Thoracic aorta (tissue), 2 donors: ENCODE measurements around the gene ARFGAP1. TPM values are rescaled to one million over a fixed set of nuclear protein-coding genes. Genes with fewer than 3 reads are reported as not detected.
A peak's percentile ranks its signal among the peaks of the same experiment; 100 is the strongest.

ENCODE experiments used
- ATAC-seq: fragments of 150-250 bp; one replicate; pipeline ENCODE4 v1.8.0; 2017; ENCODE audit warnings: low read depth; ENCODE audit not compliant: insufficient number of reproducible peaks, low FRiP score
- DNase-seq: peaks from one replicate; pipeline ENCODE4 v3.0.0-alpha.2; 2020; ENCODE audit warnings: low spot score
- H3K27ac ChIP-seq, 2 donors: fragments of 200-600 bp; sonication (generic); 1 replicate in 1 of 2; 2 replicates in 1 of 2; pipeline ENCODE4 v1.5.1; 2016; ENCODE audit warnings: mild to moderate bottlenecking in 2 of 2, moderate library complexity in 2 of 2
- H3K27me3 ChIP-seq: fragments of 200-600 bp; sonication (generic); replicated peaks from 2 replicates; pipeline ENCODE4 v1.6.0; 2016; ENCODE audit warnings: mild to moderate bottlenecking; ENCODE audit not compliant: insufficient read depth
- H3K36me3 ChIP-seq: fragments of 200-600 bp; sonication (generic); one replicate; pipeline ENCODE4 v1.5.1; 2016
- H3K4me1 ChIP-seq, 2 donors: fragments of 200-600 bp; sonication (generic); 1 replicate in 1 of 2; 2 replicates in 1 of 2; pipeline versions ENCODE4 v1.5.1 to v1.6.0; 2016; ENCODE audit warnings: low read depth in 2 of 2, mild to moderate bottlenecking in 1 of 2; ENCODE audit not compliant: control insufficient read depth in 1 of 2
- H3K4me3 ChIP-seq: fragments of 200-600 bp; sonication (generic); 2 replicates; pipeline ENCODE4 v1.5.1; 2016; ENCODE audit warnings: mild to moderate bottlenecking
- H3K9me3 ChIP-seq: fragments of 200-600 bp; sonication (generic); 2 replicates; pipeline ENCODE4 v1.5.1; 2016
- CTCF ChIP-seq: fragments of 200-600 bp; sonication (generic); IDR thresholded peaks from one replicate; pipeline ENCODE4 v1.5.1; 2019; ENCODE audit warnings: antibody characterized with exemption
- total RNA-seq, 2 donors: library from RNA; depleted of rRNA; stranded (reverse); fragments of >200 nt; gene quantifications; one replicate each; pipeline versions ENCODE4 v1.1.0 to v1.2.3, GENCODE V29; 2016

Gene ARFGAP1
- 100 to 1,000 TPM; 110 to 119 TPM for total RNA-seq

- H3K27ac ChIP-seq, result peak within 1 kb of the TSS in 1 of 2 donors; percentile 43
- TF ChIP-seq CTCF, result no peak
These were observed at the start of gene ARFGAP1 for GRCh38 chr20:63272105-63273058. ARFGAP1 (plus strand) TSS chr20:63272813; CDS start chr20:63275581, 2,768 bp downstream.

GRCh38 chr20:63223121-63223825, 49.3 kb upstream of the ARFGAP1 start:
- Histone ChIP-seq H3K27me3 (no peaks in the 10 kb centered on the region), H3K4me1 (peaks cover 0 to 9% of the 10 kb centered on the region in 2 donors), H3K9me3 (no peaks in the 10 kb centered on the region), H3K4me3 (no peak overlapping the region), H3K27ac (no peak overlapping the region), H3K36me3 (no peaks in the 10 kb centered on the region)
- ATAC-seq (no peak), DNase-seq (no peak)
- TF ChIP-seq CTCF, result peak; percentile 51

More at GRCh38 chr20:63272105-63273058, at the start of gene ARFGAP1:
- H3K4me3 ChIP-seq, result peak within 1 kb of the TSS; percentile 93
- no peaks in the 10 kb centered on the region for H3K9me3 ChIP-seq
- H3K4me1 ChIP-seq, result peaks cover 17 to 25% of the 10 kb centered on the region in 2 donors
- peak; percentile 67 for DNase-seq
- peaks cover 10% of the 10 kb centered on the region for H3K36me3 ChIP-seq
- H3K27me3 ChIP-seq, result no peaks in the 10 kb centered on the region
- ATAC-seq, result peak; percentile 50

- Histone ChIP-seq H3K4me3 (no peak overlapping the region), H3K36me3 (no peaks in the 10 kb centered on the region), H3K27me3 (no peaks in the 10 kb centered on the region), H3K4me1 (peaks cover 0 to 9% of the 10 kb centered on the region in 2 donors), H3K27ac (no peak overlapping the region), H3K9me3 (no peaks in the 10 kb centered on the region)
- ATAC-seq (no peak), DNase-seq (no peak)
- no peak for TF ChIP-seq CTCF
These were observed 48.8 kb upstream of the ARFGAP1 start for GRCh38 chr20:63223826-63224207.

GRCh38 chr20:63224412-63225081, 48.1 kb upstream of the ARFGAP1 start:
- Histone ChIP-seq H3K4me3 (no peak overlapping the region), H3K27ac (no peak overlapping the region), H3K36me3 (no peaks in the 10 kb centered on the region), H3K4me1 (peaks cover 0 to 9% of the 10 kb centered on the region in 2 donors), H3K9me3 (no peaks in the 10 kb centered on the region), H3K27me3 (no peaks in the 10 kb centered on the region)
- no peak for ATAC-seq
- TF ChIP-seq CTCF, result no peak
- DNase-seq, result no peak
